HG03097 (cell line): ENCODE data around the gene SERP1.

ENCODE experiments used
- ATAC-seq: cut with Tn5 transposase; IDR thresholded peaks from one replicate; pipeline ENCODE4 v1.9.1; 2021; ENCODE audit not compliant: unreplicated experiment, low FRiP score

SERP1 gene

DNA sequence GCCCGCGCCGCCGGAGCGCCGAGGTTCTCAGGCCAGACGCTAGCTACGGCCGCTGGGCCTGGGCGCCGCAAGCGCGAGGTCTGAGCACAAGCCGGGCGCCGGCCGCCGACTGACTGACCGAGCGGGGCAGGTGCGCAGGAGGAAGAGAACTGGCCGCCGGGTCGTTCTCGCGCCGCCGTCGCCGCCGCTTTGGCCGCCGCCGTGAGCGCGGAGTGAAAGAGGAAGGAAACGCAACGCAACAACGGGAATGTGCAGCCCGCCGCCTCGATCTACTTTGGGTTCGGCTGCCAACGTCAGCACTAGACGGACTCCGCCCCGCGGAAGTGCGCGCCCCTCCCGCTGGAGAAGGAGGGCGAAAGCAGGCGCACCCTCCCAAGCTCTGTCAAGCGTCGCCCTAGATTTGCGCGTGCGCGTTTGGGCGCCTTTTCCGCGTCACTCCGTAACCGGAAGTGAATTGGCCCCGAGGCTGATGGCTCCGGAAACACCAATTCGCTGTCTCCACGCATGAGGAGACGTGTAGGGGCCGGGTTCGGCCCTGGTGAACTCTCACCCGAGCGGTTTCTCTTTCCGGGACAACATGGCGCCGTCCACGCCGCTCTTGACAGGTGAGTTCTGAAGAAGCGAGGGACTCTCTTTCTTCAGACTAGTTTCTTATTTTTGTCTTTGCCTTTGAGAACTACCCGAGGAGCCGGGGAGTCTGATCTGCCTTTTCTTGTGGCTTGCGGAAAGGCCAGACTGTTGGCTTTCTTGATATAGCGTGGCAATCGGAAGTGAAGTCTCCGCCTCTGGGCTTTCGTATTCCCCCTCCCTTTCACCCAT lies at the start of gene SERP1, which contains the start of gene EIF2A:
Gene SERP1, minus strand, starts transcription at position 271 of the 819 bp plus-strand sequence. CDS start 361 bp downstream, outside the sequence.
Gene EIF2A, plus strand, starts transcription at position 562 of the 819 bp plus-strand sequence. Its CDS starts 16 bp downstream, at position 578.
- ATAC-seq = peak; percentile 93

DNA sequence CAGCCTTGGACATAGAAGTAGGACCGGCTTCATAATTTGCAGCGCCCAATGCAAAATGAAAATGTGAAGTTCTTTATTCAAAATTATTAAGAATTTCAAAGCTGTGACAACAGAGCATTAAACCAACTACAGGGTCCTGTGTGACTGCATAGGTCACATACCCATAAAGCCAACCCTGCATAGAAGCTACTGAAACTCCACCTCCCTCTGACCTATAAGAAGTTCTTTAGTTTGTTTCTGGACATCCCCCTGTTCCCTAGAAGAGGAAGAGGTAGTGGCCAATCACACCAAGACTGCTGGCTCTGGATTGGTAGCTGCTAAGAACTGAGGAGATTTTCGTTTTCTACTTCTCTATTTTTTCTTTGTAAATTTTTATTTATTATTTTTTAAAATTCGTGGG lies 47.9 kb upstream of the SERP1 start:
- ATAC-seq = no peak

DNA sequence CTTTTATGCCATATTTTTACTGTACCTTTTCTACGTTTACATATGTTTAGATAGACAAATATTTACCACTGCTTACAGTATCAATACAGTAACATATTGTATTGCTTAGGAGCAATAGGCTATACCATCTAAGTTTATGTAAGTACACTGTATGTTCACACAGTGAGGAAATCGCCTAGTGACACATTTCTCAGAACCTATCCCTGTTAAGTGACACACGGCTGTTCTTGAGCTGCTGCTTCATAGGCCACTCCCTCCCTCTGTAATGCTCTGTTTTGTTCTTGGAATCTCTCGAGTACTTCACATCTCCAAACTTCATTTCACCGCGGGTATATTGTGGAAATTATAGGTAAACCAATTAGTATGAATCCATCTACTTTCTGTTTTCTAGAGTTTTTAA lies 43.5 kb upstream of the SERP1 start:
- no peak for ATAC-seq

DNA sequence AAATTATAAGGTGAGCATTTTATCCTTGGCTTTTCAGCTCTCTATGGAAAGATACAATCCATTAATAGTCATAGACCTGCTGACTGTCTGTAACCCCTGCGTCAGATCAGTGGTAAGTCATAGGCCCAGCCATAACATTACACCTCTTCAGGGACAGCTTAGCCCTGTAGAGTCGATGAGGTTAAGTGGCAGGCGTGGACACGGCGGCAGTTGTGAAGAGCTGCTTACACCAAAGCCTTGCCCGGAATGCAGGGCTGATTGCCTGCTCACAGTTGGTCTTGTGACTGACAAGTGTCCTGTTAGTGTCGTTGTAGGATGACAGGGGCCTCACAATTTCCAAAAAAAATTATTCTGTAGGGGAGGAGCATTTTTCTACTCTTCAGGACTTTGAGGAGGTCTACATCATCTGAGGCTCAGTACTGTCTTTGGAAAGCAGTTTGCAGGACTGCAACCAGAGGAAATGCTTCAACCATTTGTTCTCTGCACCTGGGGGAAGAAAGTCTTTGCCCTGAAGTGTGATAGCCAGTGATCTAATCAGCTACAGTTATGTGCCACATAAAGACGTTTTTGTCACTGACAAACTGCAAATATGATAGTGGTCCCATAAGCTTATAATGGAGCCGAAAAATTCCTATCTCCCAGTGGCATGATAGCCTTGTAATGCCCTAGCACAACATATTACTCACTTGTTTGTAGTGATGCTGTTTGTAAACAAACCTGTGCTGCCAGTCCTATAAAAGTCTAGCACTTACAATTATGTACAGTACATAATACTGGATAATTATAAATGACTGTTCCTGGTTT lies 41.9 kb upstream of the SERP1 start:
- no peak for ATAC-seq

DNA sequence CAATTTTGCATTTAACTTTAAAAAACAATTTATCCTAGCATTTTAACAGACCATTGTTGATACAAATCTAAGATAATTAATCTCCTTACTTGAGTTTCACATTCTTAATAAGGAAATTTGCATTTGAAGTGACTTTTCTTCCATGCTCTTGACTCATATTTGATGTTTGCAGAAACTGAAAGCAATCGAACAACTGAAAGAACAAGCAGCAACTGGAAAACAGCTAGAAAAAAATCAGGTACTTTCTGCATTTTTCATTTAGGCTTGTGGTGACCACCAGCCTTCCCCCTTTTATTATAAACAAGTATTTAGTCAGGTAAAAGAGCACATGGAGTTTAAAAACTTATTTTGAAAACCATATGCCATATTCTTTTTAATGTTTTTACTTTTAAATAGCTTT lies 36.7 kb upstream of the SERP1 start:
- ATAC-seq = peak; percentile 29

DNA sequence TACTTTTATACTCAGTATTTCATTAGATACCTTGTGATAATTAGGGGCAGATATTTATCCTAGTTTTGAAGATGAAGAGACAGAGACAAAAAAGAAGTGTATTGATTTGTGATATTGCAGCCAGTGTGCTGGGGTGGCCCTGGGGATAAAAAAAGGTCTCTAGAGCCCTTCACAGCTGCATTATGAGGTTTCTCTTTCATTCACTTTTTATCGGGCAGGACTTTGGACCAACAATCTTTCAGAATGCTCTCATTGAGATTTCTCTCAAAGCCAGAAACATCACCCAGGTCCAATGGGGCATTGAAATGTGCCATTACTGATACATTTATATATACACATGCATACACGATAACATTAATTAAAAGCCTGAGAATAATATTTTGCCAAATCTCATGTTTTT lies 36.3 kb upstream of the SERP1 start:
- peak; percentile 46 for ATAC-seq

DNA sequence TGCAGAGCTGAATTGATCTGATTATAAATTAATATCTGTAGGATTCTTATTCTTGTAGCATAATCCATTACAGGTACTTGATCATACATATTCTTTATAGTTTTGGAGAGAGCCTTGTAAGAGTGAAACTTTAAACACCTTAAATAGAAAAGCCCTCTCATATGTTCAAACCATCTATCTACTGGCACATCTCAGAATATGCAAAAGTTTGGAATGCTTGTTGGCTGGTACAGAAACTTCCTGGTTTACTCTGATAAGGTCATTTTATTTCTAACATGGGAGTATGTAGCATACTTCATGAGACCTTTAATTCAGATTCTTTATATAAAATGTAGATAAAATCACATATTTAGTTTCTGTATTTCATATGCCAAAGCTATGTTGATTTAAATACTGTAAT lies 34.9 kb upstream of the SERP1 start:
- ATAC-seq = no peak

DNA sequence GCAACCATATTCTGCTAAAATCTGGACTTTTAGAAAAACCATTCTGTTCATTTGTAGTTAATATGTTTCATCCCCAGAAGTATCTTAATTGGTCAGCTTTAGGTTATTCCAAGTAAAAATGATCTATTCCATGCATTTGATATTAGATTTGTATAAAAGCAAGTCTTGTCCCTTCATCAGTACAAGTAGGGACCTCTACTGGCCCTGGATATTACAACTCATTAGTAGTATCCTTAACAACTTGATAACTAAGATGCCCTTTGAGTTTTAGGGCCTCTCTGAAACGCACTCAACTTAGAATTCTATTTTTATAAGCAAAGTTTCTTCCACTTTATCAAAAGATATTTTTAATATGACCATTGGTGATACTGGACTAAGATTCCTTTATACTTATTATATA lies 31.6 kb upstream of the SERP1 start:
- no peak for ATAC-seq

DNA sequence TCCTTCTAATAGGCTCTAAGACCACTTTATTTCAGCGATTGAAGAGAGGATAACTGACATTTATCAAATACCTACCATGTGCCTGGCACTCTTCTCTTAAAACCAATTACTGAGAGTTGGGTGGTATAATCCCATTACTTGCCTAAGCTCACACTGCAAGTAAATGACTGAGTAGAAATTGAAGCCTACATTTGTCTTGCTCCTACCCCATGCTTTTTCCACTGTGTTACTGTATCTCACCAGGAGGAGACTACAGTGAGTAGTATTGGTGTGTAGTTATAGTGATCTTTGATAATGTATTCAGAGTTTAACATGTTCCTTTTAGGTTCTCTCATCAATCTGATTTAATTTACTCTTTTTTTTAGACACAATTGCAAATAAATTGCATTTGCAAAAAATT lies 21.0 kb upstream of the SERP1 start:
- ATAC-seq = no peak

DNA sequence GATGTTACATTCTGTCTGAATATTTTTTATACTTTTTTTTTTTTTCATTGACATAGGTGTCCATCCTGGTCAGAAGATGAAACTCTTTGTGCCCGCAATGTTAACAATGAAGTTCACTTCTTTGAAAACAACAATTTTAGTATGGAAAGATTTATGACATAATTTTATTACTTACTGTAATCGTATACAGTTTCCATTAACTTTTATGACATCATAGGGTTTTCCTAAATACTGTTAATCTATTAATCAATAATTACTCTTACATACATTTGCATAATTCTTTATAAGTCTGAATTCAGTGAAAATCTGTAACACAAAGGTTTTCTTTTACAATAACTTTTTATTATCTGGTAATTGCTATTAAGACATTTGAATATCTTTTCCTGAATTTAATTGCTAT lies 17.9 kb upstream of the SERP1 start:
- no peak for ATAC-seq

DNA sequence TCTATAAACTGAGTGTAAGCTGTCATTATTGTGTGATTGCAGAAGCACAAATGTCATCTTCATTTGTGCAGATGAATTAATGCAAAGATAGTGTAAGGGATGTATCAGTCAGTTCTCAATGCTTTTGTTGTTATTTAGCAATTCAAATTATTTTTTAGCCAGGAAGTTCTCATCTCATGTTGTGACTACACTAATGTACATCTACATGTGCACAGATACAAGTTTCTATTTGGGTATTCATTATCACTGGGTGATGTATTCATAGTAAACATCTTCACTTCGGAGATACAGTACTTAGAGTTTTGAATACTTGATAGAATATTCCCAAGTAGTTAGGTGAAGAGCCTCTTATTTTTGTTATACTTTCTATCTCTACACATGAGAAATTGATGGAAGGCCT lies 11.4 kb upstream of the SERP1 start:
- ATAC-seq = no peak

DNA sequence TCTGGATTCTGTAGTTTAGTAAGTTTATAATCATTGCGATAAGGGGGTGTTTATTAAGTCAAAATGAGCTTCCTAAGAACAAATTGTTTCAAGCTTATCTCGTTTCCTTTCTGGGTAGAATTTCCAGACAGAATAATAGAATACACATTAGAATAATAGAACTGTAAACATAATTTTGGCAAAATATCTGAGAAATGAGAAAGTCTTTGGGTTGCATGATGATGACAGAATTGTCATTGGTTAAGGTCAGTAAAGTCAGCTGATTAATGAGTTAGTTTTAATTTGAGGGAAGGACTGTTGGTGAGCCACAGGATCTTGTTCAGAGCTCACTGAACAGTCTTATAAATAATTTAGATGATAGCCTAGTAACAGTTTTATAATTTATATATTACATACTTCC lies 10.5 kb upstream of the SERP1 start:
- ATAC-seq = no peak

DNA sequence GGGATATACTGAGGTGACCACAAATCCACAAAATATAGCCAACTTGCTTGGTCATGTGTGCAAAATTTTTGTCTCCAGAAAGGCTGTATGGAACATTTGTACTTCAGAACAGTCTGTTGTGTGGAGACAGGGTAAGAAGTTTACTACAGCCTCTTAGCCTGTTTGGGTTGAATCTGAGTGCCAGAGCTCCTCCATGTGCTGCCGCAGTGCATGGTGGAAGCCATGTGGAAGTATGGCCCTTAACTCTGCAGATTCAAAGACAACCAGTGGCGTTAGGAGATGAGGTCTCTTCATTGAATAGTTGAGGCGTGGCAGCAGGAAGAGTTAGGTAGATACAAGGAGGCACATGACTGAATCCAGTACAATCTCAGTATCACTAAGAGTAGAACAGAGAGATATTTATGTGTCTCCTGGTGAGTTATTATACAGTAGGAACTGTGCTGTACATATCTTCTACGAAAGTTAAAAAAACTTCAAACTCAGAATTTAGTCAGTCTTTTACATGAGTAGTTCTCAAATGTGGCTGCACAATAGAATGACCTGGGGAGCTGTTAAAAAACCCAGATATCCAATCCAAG lies 9.7 kb upstream of the SERP1 start:
- ATAC-seq = no peak

DNA sequence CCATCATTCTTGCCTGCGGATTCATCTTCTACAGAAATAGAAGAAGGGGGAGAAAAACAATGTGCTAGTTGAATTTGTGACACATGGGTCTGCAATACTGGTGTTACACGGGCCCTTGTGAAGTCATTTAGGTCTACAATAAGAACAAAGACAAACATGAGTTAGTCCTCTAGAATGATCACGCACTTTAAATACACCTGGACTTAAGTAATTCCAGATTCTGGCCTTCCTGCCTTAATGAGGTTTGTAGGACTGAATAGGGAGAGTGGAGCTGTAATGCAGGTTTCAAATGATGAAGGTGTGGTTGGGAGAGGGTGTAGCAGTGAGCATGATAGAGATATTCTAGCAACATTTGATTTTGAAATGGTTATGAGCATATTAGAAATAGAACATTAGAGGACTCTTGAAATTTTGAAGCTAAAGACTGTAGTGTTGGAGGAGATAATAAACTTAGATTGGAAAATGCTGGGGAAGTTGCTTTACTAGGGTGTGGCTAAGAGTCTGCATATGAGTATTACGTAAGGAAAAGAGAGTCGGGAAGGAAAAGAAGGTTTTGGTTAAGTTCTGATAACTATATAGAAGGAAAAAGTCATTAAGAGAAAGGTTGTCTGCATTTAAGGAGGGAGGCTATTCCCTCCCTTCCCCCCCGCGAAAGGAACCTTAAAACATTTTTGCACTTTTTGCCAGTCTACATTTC lies 897 bp upstream of the SERP1 start:
- no peak for ATAC-seq

DNA sequence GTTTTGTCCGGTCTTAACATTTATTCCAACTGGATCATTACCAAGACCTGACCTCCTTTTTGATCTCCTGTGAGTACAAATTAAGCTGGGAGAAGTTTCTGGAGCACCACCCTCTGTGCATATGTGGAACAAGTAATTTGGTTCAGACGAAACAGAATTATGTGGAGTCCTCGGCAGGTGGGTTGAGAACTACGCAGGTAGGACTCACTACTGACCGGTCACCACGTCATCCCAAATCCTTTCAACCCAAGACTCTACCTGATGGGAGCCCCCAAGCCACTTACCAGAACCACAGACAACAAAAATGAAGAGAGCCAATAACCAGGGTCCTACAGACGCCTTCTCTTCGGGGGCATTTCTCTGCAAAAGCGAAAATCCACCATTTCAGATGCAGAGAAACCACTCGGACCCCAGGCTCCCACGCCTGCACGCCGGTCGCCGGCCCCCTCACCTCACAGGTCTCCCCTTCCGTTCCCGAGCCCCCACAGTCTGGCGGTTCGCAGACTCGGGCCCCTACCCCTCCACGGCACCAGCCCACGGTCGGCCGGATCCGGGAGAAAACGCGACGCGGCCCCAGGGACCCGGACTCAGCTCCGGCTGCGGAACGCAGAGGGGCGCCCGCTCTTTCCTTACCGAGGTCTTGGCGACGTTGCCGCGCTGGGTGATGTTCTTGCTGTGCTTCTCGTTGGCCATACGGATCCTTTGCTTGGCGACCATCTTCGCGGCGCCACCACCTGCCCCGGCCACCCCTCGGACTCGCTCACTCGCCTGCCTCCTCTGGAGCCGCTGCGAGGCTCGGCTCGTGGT lies 674 bp downstream of the SERP1 start:
- no peak for ATAC-seq

DNA sequence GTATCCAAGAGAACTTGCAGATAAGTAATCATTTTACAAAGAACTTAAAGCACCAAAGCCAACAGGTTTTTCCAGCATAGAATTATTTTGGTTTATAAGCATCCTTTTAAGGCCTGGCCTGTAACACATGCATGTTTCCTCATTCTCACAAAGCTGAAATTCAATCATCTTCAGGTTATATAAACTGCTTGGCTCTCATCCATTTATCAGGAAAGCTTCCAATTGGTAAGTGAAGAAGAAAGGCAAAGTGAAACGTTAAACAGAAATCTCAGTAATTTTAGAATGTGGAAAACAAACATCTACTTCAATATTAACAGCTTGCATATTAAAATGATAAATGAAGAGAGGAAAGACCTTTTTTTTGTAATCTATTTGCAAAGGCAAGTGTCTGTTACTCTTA lies 1.6 kb downstream of the SERP1 start:
- no peak for ATAC-seq

DNA sequence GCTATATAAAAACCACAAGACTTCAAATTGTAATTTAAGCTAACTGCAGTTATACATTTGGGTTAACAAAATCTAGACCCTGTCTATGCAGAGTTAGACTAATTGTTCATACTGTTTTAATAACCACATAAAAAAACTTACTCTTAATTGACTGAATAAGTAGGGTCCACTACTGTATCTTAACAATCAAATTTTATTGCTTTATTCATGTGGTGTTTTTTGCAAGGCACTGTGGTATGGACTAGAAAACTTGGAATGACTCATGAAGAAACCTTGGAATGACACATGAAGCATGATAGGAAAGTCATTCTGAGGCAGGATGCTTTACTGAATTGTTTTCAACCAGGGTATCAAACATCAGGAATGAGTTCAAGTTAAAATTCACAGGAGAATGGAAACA lies 2.3 kb downstream of the SERP1 start:
- ATAC-seq = no peak

DNA sequence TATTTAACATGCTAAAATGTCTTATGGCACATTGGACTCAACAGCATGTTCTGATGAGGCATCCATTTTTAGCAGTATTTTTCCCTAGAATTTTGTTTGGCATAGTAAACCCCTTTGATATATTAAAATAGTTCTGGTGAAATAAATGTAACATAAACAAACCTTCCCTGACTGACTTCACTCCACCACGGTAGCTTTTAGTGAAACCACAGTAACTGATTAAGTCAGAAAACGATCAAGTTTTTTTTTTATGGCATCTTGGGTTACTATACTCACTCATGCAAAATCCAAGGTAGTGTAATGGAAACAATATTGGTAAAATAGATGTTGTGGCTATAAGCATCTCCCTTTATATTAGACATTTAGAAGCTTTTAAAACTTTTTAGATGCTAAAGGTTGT lies 2.8 kb downstream of the SERP1 start:
- ATAC-seq = no peak

DNA sequence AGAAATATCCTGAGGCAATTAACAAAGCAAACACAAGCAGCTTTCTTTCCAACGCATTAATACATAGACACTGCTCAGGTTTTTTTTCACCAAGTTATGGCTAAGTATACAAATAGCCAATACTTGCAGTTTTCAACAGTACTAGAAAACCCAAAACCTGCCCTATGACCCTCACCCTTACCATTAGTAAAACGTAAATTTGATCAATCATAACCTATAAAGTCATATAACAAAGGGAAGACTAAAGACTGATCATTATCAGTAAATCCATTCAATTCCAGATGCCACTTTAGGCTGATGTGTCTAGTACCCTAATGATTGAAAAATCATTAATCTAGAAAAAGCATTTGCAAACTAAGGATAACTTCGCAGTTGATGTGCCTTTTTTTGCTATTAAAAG lies 3.2 kb downstream of the SERP1 start:
- ATAC-seq = no peak

DNA sequence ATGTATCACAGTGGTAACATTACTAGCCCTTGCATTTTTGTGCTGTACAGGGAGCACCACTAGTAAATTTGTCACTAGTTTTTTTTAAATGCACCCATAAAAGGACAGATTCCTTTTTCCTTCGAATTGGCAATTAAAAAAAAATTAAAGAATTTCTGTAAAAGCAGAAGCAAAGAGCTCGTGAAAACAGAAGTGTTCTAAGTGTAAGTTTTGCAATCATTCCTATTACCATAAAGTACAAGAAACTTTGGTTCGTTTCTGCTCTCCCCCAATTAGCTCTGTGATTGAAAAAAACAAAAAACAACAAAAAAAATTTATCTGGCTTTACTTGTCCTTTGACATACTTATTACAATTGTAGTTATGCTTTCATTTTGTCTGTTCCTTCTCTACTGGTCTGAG lies 5.3 kb downstream of the SERP1 start:
- no peak for ATAC-seq
